ENCODE data around the gene RRP9.

RRP9 gene

DNA sequence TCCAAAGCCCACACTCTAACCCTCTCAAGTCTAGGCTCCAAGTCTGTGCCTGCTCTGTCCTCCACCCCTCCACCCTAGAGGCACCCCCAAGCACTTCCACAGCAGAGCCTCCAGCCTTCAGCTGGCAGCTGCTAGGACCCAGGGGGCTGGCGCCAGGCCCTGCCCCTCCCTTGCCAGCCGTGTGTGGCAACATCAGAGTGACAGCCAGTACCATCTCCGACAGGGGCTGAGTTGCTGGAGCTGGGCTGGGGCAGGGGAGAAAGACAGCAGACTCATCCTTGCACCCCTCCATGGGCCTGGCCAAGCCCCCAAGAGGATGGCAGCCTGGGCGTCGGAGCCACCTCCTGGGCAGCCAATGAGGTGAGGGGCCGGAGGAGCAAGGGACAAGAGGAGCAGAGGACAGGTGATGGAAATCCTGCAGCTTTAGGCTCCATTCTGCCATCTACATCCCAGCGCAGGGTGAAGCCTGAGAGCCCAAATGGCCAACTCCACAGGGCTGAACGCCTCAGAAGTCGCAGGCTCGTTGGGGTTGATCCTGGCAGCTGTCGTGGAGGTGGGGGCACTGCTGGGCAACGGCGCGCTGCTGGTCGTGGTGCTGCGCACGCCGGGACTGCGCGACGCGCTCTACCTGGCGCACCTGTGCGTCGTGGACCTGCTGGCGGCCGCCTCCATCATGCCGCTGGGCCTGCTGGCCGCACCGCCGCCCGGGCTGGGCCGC is 13.6 kb upstream of the RRP9 start, which contains the start of gene GPR62:
Gene GPR62, plus strand, starts transcription at position 207 of the 718 bp plus-strand sequence. Its CDS starts 272 bp downstream, at position 479.
- peaks cover 2% of the 10 kb centered on the region for H3K36me3 ChIP-seq (replicated peaks)
- no peak for DNase-seq
- no peak within 1 kb of the TSS for H3K27ac ChIP-seq
- in situ Hi-C loops (cut with HindIII; ENCODE audit: low pct_ligation_motif_present, low sequenced_read_pairs), result no loop called here
- H3K4me3 ChIP-seq (ENCODE audit: low read depth, low read length), result peak within 1 kb of the TSS; percentile 29
- TF ChIP-seq, protein P1, sequence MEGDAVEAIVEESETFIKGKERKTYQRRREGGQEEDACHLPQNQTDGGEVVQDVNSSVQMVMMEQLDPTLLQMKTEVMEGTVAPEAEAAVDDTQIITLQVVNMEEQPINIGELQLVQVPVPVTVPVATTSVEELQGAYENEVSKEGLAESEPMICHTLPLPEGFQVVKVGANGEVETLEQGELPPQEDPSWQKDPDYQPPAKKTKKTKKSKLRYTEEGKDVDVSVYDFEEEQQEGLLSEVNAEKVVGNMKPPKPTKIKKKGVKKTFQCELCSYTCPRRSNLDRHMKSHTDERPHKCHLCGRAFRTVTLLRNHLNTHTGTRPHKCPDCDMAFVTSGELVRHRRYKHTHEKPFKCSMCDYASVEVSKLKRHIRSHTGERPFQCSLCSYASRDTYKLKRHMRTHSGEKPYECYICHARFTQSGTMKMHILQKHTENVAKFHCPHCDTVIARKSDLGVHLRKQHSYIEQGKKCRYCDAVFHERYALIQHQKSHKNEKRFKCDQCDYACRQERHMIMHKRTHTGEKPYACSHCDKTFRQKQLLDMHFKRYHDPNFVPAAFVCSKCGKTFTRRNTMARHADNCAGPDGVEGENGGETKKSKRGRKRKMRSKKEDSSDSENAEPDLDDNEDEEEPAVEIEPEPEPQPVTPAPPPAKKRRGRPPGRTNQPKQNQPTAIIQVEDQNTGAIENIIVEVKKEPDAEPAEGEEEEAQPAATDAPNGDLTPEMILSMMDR (IDR thresholded peaks at IDR 0.05; ENCODE audit: low read depth, low read length, missing control alignments), result no peak
- no peaks in the 10 kb centered on the region for H3K27me3 ChIP-seq (replicated peaks)

DNA sequence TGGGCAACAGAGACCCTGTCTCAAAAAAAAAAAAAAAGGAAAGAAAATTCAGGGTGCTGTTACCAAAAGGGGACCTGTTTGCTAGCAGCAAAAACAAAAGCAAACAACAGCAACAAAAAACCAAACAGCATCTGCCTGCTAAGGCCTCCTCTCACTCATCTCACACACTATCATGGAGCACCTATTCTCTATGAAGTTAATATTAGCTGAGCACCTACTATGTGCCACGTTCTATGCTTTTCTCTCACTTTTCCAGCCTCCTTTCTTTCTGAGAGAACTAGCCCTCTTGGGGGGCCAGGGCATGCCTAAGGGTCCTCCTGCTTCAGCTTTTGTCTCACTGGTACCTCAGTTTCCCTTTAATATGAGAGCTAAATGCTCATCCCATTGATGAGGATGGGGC is 13.0 kb upstream of the RRP9 start:
- TF ChIP-seq, protein P1 (IDR thresholded peaks at IDR 0.05; ENCODE audit: low read depth, low read length, missing control alignments), result no peak
- H3K27ac ChIP-seq, result no peak overlapping the region
- peaks cover under 1% of the 10 kb centered on the region for H3K36me3 ChIP-seq (replicated peaks)
- no peak overlapping the region for H3K4me3 ChIP-seq (ENCODE audit: low read depth, low read length)
- DNase-seq, result no peak
- in situ Hi-C loops (cut with HindIII; ENCODE audit: low pct_ligation_motif_present, low sequenced_read_pairs), result no loop called here
- H3K27me3 ChIP-seq (replicated peaks), result no peaks in the 10 kb centered on the region

DNA sequence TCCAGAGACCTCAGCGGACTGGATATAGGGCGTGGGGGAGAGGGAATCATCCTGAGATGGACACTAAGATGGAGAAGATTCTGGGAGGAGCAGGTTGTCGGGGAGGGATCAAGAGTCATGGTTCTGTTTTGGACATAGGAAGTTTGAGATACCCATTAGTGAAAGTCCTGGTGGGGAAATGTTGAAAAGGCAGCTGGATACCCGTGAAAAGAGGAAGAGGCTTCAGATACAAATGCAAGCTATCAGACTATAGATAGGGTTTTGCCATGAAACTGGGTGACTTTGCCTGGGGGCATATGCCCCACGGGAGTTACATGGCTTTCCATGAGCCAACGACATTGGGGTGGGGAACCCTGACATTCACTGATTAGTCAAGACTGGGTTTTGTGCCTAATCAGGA is 12.4 kb upstream of the RRP9 start:
- no peak for DNase-seq
- no peak overlapping the region for H3K4me3 ChIP-seq (ENCODE audit: low read depth, low read length)
- in situ Hi-C loops (cut with HindIII; ENCODE audit: low pct_ligation_motif_present, low sequenced_read_pairs), result no loop called here

DNA sequence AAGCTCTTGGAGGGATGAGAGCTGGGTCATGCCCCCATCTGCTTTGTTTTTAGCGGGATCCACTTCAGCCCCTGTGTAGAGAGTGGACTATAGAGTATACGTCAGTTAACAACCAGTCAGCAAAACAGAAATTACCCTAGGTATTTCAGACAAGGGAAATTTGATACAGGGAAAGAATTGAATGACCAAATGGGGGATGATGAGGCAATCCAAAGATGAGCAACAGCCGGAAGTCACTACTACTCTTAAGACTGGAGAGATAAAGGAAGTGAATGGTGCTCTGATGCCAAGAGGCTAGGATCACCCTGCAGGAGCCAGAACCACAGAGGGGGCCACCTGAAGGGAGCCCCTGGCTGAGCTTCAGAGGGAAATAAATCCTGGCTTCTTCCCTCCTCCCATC is 11.7 kb upstream of the RRP9 start:
- TF ChIP-seq, protein P1 (IDR thresholded peaks at IDR 0.05; ENCODE audit: low read depth, low read length, missing control alignments), result no peak

More for the DNA sequence above, 12.4 kb upstream of the RRP9 start:
- no peaks in the 10 kb centered on the region for H3K27me3 ChIP-seq (replicated peaks)
- H3K36me3 ChIP-seq (replicated peaks), result no peaks in the 10 kb centered on the region
- H3K27ac ChIP-seq, result no peak overlapping the region
- TF ChIP-seq, protein P1 (IDR thresholded peaks at IDR 0.05; ENCODE audit: low read depth, low read length, missing control alignments), result no peak

DNA sequence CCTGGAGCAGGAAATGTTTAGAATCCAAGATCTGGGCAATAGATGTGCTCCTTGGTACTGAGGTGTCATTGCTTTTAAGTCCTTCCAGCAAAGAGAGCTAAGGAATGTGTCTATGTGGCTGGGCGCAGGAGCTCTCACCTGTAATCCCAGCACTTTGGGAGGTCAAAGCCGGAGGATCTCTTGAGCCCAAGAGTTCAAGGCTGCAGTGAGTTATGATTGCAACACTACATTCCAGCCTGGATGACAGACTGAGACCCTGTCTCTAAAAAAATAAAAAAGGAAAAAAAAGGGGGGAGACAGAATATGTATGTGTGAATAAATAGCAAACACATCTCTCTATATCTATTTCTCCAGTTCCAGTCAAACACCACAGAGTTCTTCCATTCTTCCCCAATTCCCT is 9.2 kb upstream of the RRP9 start:
- TF ChIP-seq, protein P1 (IDR thresholded peaks at IDR 0.05; ENCODE audit: low read depth, low read length, missing control alignments), result no peak
- no peak overlapping the region for H3K27ac ChIP-seq
- no peak for DNase-seq
- H3K36me3 ChIP-seq (replicated peaks), result no peaks in the 10 kb centered on the region
- no peaks in the 10 kb centered on the region for H3K27me3 ChIP-seq (replicated peaks)
- no peak overlapping the region for H3K4me3 ChIP-seq (ENCODE audit: low read depth, low read length)
- in situ Hi-C loops (cut with HindIII; ENCODE audit: low pct_ligation_motif_present, low sequenced_read_pairs), result no loop called here

More for the DNA sequence above, 11.7 kb upstream of the RRP9 start:
- in situ Hi-C loops (cut with HindIII; ENCODE audit: low pct_ligation_motif_present, low sequenced_read_pairs), result no loop called here
- H3K36me3 ChIP-seq (replicated peaks), result no peaks in the 10 kb centered on the region
- H3K4me3 ChIP-seq (ENCODE audit: low read depth, low read length), result no peak overlapping the region
- no peak overlapping the region for H3K27ac ChIP-seq
- no peaks in the 10 kb centered on the region for H3K27me3 ChIP-seq (replicated peaks)
- DNase-seq, result peak; percentile 67

DNA sequence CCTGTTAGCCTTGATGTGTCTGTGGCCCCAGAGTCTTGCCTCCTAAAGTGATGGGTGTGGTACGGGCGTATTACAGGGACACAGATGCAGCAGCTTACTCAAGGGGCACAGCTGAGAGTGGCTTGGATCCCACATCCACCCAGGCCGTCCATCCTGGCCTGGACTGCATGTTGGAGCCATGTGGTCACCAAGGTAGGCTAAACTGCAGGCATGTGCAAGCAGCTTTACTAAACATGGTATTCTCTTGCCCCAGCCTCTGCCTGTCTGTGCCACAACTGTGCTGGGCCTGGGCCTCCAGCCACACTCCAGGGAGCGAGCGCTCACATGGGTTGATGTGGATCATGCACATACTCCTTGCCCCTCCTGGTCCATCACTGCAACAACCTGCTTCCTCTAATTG is 7.4 kb upstream of the RRP9 start:
- no peaks in the 10 kb centered on the region for H3K36me3 ChIP-seq (replicated peaks)
- no peak for DNase-seq
- no peak overlapping the region for H3K4me3 ChIP-seq (ENCODE audit: low read depth, low read length)
- in situ Hi-C loops (cut with HindIII; ENCODE audit: low pct_ligation_motif_present, low sequenced_read_pairs), result no loop called here
- TF ChIP-seq, protein P1 (IDR thresholded peaks at IDR 0.05; ENCODE audit: low read depth, low read length, missing control alignments), result no peak
- no peaks in the 10 kb centered on the region for H3K27me3 ChIP-seq (replicated peaks)
- no peak overlapping the region for H3K27ac ChIP-seq
